T-helper 17 cell (primary cell): ENCODE data around the gene NEDD4L. TPM values are rescaled to one million over a fixed set of nuclear protein-coding genes. Genes with fewer than 3 reads are reported as not detected.

Source experiments
- ATAC-seq: fragments of 150-1000 bp; cut with Tn5 transposase; 2 replicates; pipeline ENCODE4 v1.10.0; 2021; ENCODE audit warnings: mild to moderate bottlenecking, moderate library complexity
- DNase-seq, 3 donors: peaks; one replicate each; pipeline versions ENCODE4 v3.0.0 to v3.0.0-alpha.2; 2020 to 2021
- H3K9me3 ChIP-seq: one replicate; pipeline ENCODE4 v1.7.0; 2013; ENCODE audit warnings: low read length, mild to moderate bottlenecking; ENCODE audit not compliant: control insufficient read depth, poor library complexity, severe bottlenecking
- H3K27ac Mint-ChIP-seq: one replicate; pipeline ENCODE4 v1.8.0; 2022; ENCODE audit warnings: mild to moderate bottlenecking, moderate library complexity, mixed read lengths
- H3K27me3 Mint-ChIP-seq: one replicate; pipeline ENCODE4 v1.8.0; 2022; ENCODE audit warnings: mixed read lengths
- H3K36me3 Mint-ChIP-seq: one replicate; pipeline ENCODE4 v1.8.0; 2022; ENCODE audit warnings: low read depth, mixed read lengths
- H3K4me1 Mint-ChIP-seq: one replicate; pipeline ENCODE4 v1.8.0; 2022; ENCODE audit warnings: mild to moderate bottlenecking, mixed read lengths
- H3K4me3 Mint-ChIP-seq: one replicate; pipeline ENCODE4 v1.8.0; 2022; ENCODE audit warnings: mild to moderate bottlenecking, moderate library complexity, mixed read lengths
- total RNA-seq, 4 donors: library from RNA in 2 of 4; stranded (reverse) in 2 of 4; gene quantifications; one replicate each; pipeline ENCODE4 v1.2.3 and lab custom pipeline; 2022 to 2026

The NEDD4L gene
- total RNA-seq, 2 donors from 2014 or later = 9.8 to 22.4 TPM

DNA sequence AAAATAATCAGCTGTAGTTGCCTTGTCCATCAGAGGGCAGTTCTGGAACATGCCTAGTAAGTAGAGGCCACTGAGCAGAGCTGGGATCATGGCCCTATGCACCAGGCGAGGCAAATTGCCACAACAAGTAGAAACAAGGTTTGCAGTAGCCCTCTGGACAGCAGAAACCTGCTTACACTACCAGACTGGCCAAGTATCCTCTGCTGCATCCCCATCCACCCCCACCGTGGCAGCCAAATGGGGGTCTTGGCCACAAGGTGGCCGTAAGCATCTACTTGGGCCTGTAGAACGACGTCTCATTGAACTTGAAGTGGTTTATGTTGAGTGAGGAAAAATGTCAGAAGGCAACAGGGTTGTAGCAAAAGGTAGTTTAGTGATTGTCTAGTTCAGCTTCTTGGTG lies 343.7 kb downstream of the NEDD4L start:
- Mint-ChIP-seq H3K27me3 (peaks cover 10% of the 10 kb centered on the region), H3K4me3 (no peak overlapping the region), H3K27ac (no peak overlapping the region), H3K4me1 (peaks cover 2% of the 10 kb centered on the region), H3K36me3 (peaks cover 3% of the 10 kb centered on the region)
- DNase-seq (no peak), ATAC-seq (no peak)
- no peaks in the 10 kb centered on the region for H3K9me3 ChIP-seq

DNA sequence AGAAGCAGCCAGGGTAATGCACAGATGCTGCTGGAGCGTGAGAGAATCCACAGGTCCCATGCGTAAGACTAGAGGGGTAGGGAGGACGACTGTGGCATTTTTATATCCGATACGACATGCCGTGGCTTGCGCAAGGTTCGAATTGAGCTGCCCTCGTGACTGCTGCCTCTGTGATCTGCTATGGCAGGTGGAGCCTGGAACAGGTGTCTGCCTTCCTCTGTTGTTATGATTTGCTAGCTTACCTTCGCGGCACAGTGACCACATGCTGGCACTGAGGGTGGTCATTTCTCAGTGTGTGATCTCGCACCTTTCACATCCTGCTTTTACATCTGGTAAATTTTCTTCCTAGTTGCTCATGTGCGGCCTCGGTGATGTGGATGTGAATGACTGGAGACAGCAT lies 344.7 kb downstream of the NEDD4L start:
- Mint-ChIP-seq H3K36me3 (peaks cover 3% of the 10 kb centered on the region), H3K27me3 (peaks cover 10% of the 10 kb centered on the region), H3K27ac (no peak overlapping the region), H3K4me1 (peaks cover 2% of the 10 kb centered on the region), H3K4me3 (no peak overlapping the region)
- H3K9me3 ChIP-seq = no peaks in the 10 kb centered on the region
- DNase-seq = no peak
- no peak for ATAC-seq

DNA sequence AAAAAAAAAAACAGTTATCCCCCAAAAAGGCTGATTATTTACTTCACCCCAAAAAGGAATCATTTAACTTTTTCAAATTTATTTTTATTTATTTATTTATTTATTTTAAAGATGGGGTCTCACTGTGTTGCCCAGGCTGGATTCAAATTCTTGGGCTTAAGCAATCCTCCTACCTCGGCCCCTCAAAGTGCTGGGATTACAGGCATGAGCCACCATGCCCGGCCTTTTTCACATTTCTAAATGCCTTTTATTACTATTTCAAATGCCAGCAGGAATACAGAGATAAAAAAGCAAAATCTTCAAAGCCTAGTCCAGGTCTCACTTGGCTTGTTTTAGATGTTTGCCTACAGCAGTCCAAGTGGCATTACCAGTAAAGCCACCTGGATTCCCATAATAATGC lies 345.7 kb downstream of the NEDD4L start:
- H3K27ac Mint-ChIP-seq = no peak overlapping the region
- H3K27me3 Mint-ChIP-seq = peaks cover 10% of the 10 kb centered on the region
- peaks cover 3% of the 10 kb centered on the region for H3K36me3 Mint-ChIP-seq
- no peak overlapping the region for H3K4me3 Mint-ChIP-seq
- H3K9me3 ChIP-seq = no peaks in the 10 kb centered on the region
- ATAC-seq (no peak), DNase-seq (no peak)
- peaks cover 5% of the 10 kb centered on the region for H3K4me1 Mint-ChIP-seq

DNA sequence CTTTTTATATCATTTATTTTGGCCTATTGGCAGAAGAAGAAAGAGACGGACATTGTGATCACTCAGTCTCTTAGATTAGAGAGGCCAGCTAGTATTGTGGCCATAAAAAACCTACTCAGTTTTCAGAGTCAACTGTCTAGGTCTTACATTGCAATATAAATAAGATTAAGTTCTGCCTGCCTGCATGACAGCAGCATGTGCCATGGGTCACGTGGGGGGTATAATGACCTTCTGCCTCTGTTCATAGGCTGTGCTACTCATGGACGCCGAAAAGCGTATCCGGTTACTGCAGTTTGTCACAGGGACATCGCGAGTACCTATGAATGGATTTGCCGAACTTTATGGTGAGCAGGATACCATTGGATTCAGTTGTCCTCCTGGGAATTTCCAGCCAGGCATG lies 346.4 kb downstream of the NEDD4L start:
- H3K4me3 Mint-ChIP-seq = no peak overlapping the region
- DNase-seq (no peak), ATAC-seq (no peak)
- H3K27me3 Mint-ChIP-seq = peaks cover 10% of the 10 kb centered on the region
- peaks cover under 1% of the 10 kb centered on the region for H3K36me3 Mint-ChIP-seq
- no peak overlapping the region for H3K27ac Mint-ChIP-seq
- H3K9me3 ChIP-seq = no peaks in the 10 kb centered on the region
- H3K4me1 Mint-ChIP-seq = peaks cover 7% of the 10 kb centered on the region

DNA sequence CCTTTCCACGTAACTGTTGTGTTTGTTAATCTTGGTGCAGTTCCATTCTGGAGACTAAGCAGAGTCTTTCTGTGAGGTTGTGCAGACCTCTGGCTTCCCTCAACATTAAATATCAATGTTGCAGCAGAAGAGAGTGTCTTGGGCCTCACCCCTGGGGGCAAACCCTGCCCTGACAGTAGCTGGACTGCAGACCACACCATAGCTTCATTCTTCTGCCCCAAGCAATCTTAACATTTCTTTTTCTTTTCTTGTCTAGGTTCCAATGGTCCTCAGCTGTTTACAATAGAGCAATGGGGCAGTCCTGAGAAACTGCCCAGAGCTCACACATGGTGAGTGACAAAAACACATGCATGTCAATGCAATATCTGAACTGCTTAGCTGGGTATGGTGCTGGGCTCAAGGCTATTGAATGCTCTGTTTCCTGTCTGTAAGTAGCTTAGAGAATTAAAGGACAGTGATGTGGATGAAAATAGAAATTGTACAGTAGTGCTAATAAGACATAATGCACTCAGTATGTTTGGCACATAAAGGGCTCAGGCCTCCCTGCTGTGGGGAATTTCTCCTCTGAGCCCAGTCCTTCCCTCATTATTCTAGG lies 347.3 kb downstream of the NEDD4L start:
- H3K9me3 ChIP-seq = no peaks in the 10 kb centered on the region
- H3K4me1 Mint-ChIP-seq = peaks cover 15% of the 10 kb centered on the region
- peaks cover 10% of the 10 kb centered on the region for H3K27me3 Mint-ChIP-seq
- H3K27ac Mint-ChIP-seq = no peak overlapping the region
- no peaks in the 10 kb centered on the region for H3K36me3 Mint-ChIP-seq
- DNase-seq (no peak), ATAC-seq (no peak)
- H3K4me3 Mint-ChIP-seq = no peak overlapping the region

DNA sequence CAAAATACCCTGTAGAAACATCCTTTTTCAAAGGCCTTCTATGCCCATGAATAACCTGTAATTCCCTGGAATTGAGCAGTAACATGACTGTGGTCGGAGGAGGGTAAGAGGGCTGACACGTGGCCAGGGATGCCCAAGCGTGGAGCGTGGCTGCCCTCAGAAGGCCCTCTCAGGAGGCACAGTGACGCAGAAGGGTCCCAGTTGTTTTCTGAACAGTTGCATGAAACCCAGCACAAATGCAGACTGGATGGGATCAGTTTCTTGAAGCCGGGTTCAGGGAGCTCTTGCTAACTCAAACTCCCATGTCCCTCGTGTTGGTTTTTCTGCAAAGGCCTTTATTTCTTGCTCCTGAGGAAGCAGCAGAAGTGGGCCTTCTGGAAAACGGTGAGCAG lies 347.9 kb downstream of the NEDD4L start:
- Mint-ChIP-seq H3K27ac (no peak overlapping the region), H3K36me3 (no peaks in the 10 kb centered on the region), H3K27me3 (peaks cover 10% of the 10 kb centered on the region), H3K4me3 (no peak overlapping the region), H3K4me1 (peaks cover 15% of the 10 kb centered on the region)
- DNase-seq = no peak
- ATAC-seq = no peak
- no peaks in the 10 kb centered on the region for H3K9me3 ChIP-seq

DNA sequence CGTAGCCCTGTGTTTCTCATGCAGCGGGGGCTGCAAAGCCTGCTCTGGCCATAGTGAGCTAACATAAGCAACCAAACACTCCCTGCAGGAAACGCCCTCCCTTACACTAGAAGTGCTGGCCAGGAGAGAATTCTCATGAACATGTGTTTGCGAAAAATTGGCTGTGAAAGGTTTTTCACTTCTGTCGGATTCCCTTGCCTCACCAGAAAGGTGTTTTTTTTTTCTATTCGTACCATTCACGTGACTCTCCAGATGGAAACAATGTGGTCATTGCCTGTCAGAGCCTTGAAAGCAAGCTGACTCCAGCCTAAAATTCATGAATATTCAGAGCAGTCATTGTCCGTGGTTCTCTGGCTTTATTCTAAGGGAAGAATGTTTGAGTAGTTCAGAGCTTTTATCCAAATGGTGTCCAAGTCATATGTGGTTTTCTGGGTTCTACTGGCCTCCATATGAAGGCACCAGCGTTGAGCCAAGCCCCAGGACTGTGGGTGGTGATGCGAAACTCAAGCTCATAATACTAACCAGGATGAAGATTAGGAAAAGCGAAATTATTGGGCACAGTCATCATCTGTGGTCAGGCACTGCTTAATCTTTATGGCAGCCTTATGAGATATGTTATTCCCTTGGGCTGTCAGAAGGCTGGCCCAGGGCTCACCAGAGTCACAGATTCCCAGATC lies 348.4 kb downstream of the NEDD4L start:
- peak overlapping the region; percentile 27 for H3K27ac Mint-ChIP-seq

DNA sequence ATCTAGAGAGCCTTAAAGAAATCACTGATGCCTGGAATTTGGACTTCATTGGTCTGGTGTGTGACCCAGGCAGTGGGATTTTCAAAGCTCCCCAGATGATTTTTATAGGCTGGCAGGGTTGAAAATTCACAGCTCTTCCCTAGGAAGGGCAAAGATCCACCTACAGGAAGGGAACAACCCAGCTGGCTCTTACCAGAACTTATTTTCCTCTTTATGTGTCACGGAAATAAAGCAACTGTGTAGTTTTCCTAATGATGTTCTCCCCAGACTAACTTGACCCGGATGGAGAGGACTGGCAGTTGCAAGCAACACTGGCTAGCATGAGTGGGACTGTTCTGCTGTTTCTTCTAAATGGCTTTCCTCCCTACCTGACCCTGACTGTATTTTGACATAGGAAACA lies 349.3 kb downstream of the NEDD4L start:
- ATAC-seq (no peak), DNase-seq (no peak)
- no peaks in the 10 kb centered on the region for H3K9me3 ChIP-seq
- Mint-ChIP-seq H3K36me3 (no peaks in the 10 kb centered on the region), H3K27me3 (peaks cover 3% of the 10 kb centered on the region), H3K4me3 (no peak overlapping the region), H3K27ac (peak overlapping the region; percentile 27), H3K4me1 (peaks cover 21% of the 10 kb centered on the region)

More for the DNA sequence above, 348.4 kb downstream of the NEDD4L start:
- Mint-ChIP-seq H3K4me1 (peaks cover 18% of the 10 kb centered on the region), H3K27me3 (peaks cover 10% of the 10 kb centered on the region), H3K36me3 (no peaks in the 10 kb centered on the region), H3K4me3 (no peak overlapping the region)
- no peak for ATAC-seq
- H3K9me3 ChIP-seq = no peaks in the 10 kb centered on the region
- no peak for DNase-seq

DNA sequence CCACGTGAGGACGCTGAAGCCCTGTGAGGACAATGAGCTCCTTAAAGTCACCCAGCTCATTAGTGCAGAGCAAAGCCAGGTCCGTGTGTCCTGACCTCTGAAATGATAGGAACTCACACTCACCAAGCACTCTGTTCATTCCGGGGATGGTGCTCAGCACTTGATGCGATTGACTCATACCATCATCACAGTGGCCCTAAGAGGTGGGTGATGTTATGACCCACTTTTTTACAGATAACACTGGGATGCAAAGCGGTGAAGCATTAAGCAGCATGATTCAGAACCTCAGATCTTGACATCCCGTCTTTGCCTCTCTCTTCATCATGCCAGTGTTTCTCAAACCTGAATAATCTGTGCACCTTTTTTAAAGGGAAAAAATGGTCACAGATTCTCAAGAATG lies 350.0 kb downstream of the NEDD4L start:
- Mint-ChIP-seq H3K27me3 (no peaks in the 10 kb centered on the region), H3K4me1 (peaks cover 21% of the 10 kb centered on the region), H3K4me3 (peak overlapping the region; percentile 5), H3K36me3 (no peaks in the 10 kb centered on the region), H3K27ac (peak overlapping the region; percentile 27)
- ATAC-seq = peak; percentile 49
- no peak for DNase-seq
- H3K9me3 ChIP-seq = no peaks in the 10 kb centered on the region

DNA sequence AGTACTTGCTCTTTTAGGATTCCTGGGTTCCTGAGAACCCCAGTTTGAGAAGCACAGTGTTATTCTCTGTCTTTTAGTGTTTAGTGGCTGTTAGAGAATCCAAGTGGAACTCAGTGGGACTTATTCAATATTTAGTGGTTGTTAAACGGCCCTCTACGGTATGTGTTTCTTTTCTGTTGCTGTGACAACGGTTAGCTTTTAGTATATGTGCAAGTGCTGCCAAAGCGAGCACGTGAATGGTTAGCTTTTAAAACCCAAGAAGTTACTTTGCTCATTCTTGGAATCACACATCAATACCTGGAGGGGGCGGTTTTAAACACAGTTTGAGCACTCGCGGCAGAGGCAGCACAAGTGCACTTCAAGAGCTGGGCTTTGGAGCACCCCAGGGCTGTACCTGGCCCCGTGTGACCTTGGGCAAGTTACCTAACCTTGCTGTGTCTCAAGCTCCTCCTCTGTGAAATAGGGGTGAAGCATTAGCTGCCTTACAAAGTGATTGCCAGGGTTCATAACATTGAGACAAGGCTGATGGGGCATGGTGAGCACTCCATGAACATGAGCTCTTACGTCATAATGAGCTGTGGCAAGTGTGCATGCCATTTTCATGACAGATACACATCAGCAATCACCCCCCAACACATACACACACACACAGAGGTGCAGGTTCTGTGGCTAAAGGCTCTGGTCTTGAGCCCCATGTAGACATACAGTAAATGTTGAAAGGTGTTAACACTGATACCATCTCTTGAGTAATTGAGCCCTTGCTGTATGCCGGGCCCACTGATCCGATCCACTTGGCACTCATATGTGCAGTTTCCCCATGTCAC lies 350.8 kb downstream of the NEDD4L start:
- peak overlapping the region; percentile 45 for H3K27ac Mint-ChIP-seq
- no peak overlapping the region for H3K4me3 Mint-ChIP-seq
- no peaks in the 10 kb centered on the region for H3K36me3 Mint-ChIP-seq
- peaks cover 2% of the 10 kb centered on the region for H3K27me3 Mint-ChIP-seq
- H3K4me1 Mint-ChIP-seq = peaks cover 23% of the 10 kb centered on the region
- ATAC-seq (peak; percentile 52), DNase-seq (no peak)
- no peaks in the 10 kb centered on the region for H3K9me3 ChIP-seq

DNA sequence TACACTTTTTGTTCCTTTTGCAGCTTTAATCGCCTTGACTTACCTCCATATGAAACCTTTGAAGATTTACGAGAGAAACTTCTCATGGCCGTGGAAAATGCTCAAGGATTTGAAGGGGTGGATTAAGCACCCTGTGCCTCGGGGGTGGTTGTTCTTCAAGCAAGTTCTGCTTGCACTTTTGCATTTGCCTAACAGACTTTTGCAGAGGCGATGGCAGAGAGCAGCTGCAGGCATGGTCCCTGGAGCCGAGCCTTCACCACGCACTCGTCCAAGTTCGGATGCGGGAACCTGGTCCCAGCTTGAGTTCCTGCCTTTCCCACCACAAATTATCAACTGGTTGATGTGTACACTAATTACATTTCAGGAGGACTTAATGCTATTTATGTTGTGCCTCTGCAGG lies 352.1 kb downstream of the NEDD4L start:
- peaks cover 4% of the 10 kb centered on the region for H3K27me3 Mint-ChIP-seq
- peak overlapping the region; percentile 45 for H3K27ac Mint-ChIP-seq
- no peaks in the 10 kb centered on the region for H3K36me3 Mint-ChIP-seq
- H3K4me1 Mint-ChIP-seq = peaks cover 28% of the 10 kb centered on the region
- peak overlapping the region; percentile 61 for H3K4me3 Mint-ChIP-seq
- ATAC-seq = no peak
- H3K9me3 ChIP-seq = no peaks in the 10 kb centered on the region
- DNase-seq = no peak

DNA sequence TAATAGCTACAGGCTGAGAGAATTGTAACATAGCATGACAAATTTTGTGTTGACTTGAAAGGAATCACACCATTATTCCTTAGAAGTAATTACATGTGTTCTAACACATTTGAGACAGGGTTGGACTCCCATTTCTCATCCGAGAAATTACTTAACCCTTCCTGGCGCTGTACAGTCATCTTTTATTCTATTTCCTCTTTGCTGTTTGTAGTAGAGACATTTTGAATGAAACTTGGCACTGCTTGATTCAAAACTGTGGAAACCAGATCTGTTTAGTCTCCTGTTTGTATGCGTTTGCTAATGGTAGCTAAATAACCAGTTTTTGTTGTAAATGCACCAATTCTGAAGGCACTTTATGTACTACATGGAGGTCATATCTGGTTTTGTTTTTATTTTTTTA lies 352.9 kb downstream of the NEDD4L start:
- DNase-seq (no peak), ATAC-seq (no peak)
- H3K36me3 Mint-ChIP-seq = no peaks in the 10 kb centered on the region
- H3K27ac Mint-ChIP-seq = peak overlapping the region; percentile 83
- H3K9me3 ChIP-seq = no peaks in the 10 kb centered on the region
- peaks cover 26% of the 10 kb centered on the region for H3K4me1 Mint-ChIP-seq
- peaks cover 4% of the 10 kb centered on the region for H3K27me3 Mint-ChIP-seq
- no peak overlapping the region for H3K4me3 Mint-ChIP-seq

DNA sequence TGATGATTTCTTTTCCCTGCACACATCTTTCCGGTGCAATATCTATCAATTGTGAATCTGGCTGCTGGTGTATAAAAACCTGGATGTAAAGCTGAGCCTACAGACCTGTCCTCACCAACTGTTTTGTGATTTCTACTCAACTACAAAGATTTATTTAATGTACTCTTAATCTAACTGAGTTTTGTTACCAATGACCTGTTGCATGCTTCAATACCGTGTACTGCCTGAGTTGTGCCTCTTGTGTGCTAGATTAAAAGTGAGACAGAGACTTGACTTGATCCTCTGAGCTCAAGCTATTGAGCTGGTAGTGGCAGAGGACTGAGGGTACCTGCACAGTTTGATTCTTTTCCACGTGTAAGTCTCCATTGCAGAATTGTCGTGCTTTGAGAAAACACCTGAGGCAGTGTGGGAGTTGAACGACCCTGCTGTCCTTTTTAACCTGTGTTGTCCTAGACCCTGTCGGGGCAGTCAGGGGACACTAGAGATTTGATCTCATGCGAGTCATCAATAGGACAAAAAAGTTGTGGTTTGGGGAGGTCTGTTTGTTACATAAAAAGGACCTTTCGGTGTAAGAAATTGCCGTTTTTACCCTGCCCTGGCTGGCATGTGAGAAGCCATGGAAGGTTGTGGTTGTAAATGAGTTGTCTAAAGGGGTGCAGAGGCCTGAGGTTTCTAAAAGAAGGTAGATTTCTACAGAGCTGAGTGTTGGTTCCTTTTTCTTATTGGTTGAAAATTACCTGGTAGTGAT lies 353.5 kb downstream of the NEDD4L start:
- Mint-ChIP-seq H3K27me3 (peaks cover 4% of the 10 kb centered on the region), H3K4me1 (peaks cover 26% of the 10 kb centered on the region), H3K27ac (peak overlapping the region; percentile 83), H3K36me3 (no peaks in the 10 kb centered on the region), H3K4me3 (peak overlapping the region; percentile 52)
- DNase-seq = no peak
- no peak for ATAC-seq
- H3K9me3 ChIP-seq = no peaks in the 10 kb centered on the region
